ENCODE data around the gene DAZAP1. TPM values are rescaled to one million over a fixed set of nuclear protein-coding genes. Genes with fewer than 3 reads are reported as not detected.
"Not testable (repeated sequence)": the region's sequence is repeated elsewhere in the genome, so short reads cannot be mapped to it uniquely, and the experiment has no call there.

The DAZAP1 gene
- total RNA-seq, 2 donors from 2014 or later: 82.1 to 106 TPM

GRCh38 chr19:1474765-1475351 lies 67.5 kb downstream of the DAZAP1 start:
- DNase-seq: no peak

GRCh38 chr19:1475751-1476437 lies 68.5 kb downstream of the DAZAP1 start:
- intact Hi-C loops (cut with DNase I, micrococcal nuclease): no loop called here
- ATAC-seq: no peak
- no peak for DNase-seq

More at GRCh38 chr19:1474765-1475351, 67.5 kb downstream of the DAZAP1 start:
- ATAC-seq: no peak
- intact Hi-C loops (cut with DNase I, micrococcal nuclease): no loop called here

DNA sequence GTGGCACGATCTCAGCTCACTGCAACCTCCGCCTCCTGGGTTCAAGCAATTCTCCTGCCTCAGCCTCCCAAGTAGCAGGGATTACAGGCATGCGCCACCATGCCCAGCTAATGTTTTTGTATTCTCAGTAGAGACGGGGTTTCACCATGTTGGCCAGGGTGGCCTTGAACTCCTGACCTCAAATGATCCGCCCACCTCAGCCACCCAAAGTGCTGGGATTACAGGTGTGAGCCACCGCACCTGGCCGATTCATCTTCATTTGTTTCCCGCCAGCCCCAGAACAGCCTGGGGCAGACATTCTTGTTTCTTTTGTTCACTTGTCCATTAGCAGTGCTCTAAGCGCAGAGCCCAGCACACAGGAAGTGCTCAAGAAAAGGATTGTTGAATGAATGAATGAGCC lies 69.7 kb downstream of the DAZAP1 start:
- ATAC-seq; intact Hi-C loops (cut with DNase I, micrococcal nuclease); DNase-seq: not testable (repeated sequence)

DNA sequence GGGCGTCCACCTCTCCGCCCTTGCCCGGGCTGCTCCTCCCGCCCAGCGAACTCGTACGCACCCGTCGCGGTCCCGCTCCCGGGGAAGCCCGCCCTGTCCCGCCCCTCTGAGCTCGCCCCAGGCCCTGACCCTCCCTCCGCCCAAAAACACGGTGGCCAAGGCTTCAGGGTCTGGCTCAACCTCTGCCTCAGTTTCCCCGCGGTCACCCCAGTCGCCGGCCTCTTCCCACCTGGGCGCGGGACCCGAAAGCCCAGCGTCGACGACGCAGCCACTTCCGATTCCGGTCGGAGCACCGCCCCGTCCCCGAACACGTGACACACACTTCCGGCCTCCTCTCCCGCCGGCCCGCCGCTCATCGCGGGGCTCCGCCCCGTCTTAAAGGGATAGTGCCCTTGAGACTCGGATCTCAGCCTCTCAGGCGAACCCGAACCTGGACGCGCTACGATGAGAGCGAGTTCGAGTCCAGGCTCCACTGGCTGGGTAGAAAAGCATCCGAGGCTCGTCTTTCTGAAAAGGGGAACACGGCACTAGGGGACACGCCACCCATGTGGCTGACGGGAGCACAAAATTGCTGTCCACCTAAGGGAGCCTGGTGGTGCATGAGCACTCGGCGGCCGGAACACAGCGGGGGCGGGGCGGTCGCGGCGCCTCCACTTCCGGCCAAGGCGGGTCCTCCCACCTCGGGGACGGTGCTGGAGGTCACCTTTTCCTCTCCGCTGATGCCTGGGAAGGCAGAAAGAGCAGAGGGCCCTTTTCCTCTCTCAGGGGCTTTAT lies 71.7 kb downstream of the DAZAP1 start, which contains the start of gene C19orf25:
C19orf25 (minus strand) TSS at position 282 of the 774 bp plus-strand sequence. CDS start 312 bp downstream, outside the sequence.
- DNase-seq (peak; percentile 96 to 97), ATAC-seq (peak; percentile 96)
- intact Hi-C loops (cut with DNase I, micrococcal nuclease): no loop called here

DNA sequence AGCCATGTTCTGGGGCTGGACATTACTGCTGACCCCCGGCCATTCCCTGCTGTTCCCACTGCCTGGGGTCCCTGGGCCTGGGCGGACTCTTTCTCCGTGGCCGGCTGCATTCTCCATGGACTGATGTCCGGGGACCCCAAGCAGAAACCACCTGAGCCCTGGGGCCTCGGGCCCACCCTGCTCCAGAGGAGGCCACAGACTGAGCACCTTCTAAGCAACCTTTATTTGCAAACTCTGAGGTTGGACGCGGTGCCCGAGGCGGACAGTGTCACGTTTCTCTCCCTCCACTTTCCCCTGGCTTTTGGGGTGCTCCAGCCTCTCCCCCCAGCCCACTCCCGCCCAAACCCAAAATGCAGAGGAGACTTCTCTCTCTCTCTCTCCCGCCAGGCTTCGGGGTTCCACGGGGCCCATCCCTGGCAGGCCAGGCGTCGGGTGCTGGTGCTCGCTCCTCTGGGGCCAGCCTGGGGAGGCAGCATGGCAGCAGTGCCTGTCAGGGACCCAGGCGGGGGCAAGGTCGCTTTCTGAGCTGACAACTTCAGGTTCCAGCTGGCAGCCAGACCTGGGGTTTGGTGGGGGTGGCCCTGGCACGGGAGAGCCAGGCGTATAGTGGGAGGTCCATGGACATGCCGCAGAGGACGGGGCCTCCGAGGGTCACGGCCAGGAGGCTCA lies 74.0 kb downstream of the DAZAP1 start:
- intact Hi-C loops (cut with DNase I, micrococcal nuclease): no loop called here
- ATAC-seq: no peak

DNA sequence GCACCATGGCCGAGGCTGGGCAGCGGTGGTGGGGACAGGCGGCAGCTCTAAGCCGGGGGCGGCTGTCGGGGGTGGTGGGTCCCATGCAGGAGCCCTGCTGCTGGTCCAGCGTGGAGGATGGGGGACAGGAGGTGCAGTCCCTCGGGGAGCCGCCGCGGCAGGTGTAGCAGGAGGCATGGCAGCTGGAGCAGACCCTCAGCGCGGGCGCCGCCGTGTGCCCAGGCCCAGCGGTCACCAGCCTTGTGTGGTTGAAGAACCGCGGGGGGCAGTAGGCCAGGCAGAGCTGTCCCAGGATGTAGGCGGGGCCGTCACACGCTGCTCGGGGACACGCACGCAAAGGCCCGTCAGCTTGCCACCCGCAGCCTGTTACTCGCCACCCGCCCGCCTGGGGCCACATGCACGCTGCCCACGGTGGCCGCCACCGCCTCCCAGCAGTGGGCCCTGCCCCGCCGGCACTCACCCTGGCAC lies 74.5 kb downstream of the DAZAP1 start:
- intact Hi-C loops (cut with DNase I, micrococcal nuclease): no loop called here
- no peak for ATAC-seq
- DNase-seq: peak in 1 of 2 donors; percentile 11

More for the DNA sequence above, 74.0 kb downstream of the DAZAP1 start:
- no peak for DNase-seq

- DNase-seq (peak in 1 of 2 donors; percentile 10), ATAC-seq (no peak)
- intact Hi-C loops (cut with DNase I, micrococcal nuclease): no loop called here
Measured at GRCh38 chr19:1482361-1483130, 75.2 kb downstream of the DAZAP1 start.

DNA sequence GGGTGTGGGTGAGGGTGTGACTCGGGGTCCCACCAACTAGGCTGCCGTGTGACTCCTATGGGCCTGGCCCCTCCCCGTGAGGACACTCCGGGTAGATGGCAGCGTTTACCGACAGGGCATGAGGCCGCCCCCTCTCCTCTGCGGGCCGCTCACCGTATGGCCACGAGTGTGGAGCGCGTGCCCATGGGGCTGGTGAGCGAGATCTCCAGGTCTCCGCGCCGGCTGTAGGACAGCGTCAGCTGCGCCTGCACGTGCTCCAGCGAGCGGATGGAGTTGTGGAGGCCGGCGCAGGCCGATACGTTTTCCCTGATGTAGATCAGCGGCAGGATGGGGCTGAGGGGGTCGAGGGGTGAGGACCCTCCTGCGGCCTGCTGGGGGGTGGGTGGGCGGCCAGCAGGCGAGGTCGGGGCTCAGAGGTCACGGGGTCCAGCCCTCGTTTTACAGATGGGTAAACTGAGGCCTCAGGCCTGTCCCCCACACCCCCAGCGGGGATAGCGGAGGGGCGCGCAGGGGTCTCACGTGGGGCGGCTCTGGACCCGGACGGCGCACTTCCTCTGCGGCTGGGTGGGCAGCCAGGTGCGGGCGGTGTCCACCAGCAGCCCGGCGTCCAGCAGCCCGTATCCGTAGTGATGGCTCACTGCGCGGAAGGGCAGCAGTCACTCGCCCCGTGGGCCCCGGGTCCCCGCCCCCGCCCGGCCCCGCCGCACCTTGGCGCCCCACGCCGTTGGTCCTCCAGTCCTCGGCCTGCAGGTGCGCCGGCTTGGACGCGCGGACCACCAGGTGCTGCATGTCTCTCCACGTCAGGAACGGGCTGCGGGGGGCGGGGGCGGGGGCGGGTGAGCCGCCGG lies 76.0 kb downstream of the DAZAP1 start:
- ATAC-seq (no peak), DNase-seq (no peak)
- intact Hi-C loops (cut with DNase I, micrococcal nuclease): no loop called here

DNA sequence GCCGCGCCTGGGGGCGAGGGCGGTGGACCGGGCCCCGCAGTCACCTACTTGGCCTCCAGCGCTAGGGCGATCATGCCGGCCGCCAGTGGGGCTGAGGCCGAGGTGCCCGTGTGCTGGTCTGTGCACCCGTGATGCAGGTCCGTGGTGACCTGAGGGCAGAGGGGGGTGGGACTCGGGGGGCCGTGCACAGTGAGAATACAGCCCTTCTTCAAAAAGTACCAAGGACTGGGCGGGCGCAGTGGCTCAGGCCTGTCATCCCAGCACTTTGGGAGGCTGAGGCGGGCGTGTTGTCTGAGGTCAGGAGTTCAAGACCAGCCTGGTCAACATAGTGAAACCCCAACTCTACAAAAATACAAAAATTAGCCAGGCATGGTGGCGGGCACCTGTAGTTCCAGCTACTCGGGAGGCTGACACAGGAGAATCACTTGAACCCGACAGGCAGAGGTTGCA lies 76.6 kb downstream of the DAZAP1 start:
- DNase-seq (no peak), ATAC-seq (no peak)
- intact Hi-C loops (cut with DNase I, micrococcal nuclease): no loop called here

Other genes starting within 250 kb of the DAZAP1 start
- 10 to 100 TPM; 58.6 to 71.9 TPM for gene SBNO2, start 233.3 kb upstream of the DAZAP1 start, total RNA-seq
- gene STK11, start 201.8 kb upstream of the DAZAP1 start, total RNA-seq: 10 to 100 TPM; 71.8 to 91.8 TPM
- gene CBARP, start 169.6 kb upstream of the DAZAP1 start, total RNA-seq: under 1 TPM; 0.21 to 0.50 TPM
- 100 to 1,000 TPM; 341 to 530 TPM for gene ATP5F1D, start 165.8 kb upstream of the DAZAP1 start, total RNA-seq
- 100 to 1,000 TPM; 202 to 276 TPM for gene MIDN, start 159.0 kb upstream of the DAZAP1 start, total RNA-seq
- gene CIRBP, start 138.3 kb upstream of the DAZAP1 start, total RNA-seq: 100 to 1,000 TPM; 220 to 267 TPM
- gene FAM174C, start 132.1 kb upstream of the DAZAP1 start, total RNA-seq: 10 to 100 TPM; 43.7 to 48.9 TPM
- gene EFNA2, start 121.7 kb upstream of the DAZAP1 start, total RNA-seq: 10 to 100 TPM; 83.8 to 85.4 TPM
- gene NDUFS7, start 23.7 kb upstream of the DAZAP1 start, total RNA-seq: 100 to 1,000 TPM; 141 to 178 TPM
- gene GAMT, start 6.0 kb upstream of the DAZAP1 start, total RNA-seq: 1 to 10 TPM; 2.3 to 2.5 TPM
- 100 to 1,000 TPM; 908 to 922 TPM for gene RPS15, start 30.8 kb downstream of the DAZAP1 start, total RNA-seq
- gene APC2, start 42.5 kb downstream of the DAZAP1 start, total RNA-seq: under 1 TPM; 0.18 to 0.56 TPM
- gene C19orf25, start 71.6 kb downstream of the DAZAP1 start, total RNA-seq: 10 to 100 TPM; 34.2 to 35.7 TPM
- gene PCSK4, start 82.8 kb downstream of the DAZAP1 start, total RNA-seq: 1 to 10 TPM; 3.2 to 4.6 TPM
- gene REEP6, start 83.6 kb downstream of the DAZAP1 start, total RNA-seq: 1 to 10 TPM; 3.5 to 4.1 TPM
- 1 to 10 TPM; 2.0 to 5.4 TPM for gene ADAMTSL5, start 105.4 kb downstream of the DAZAP1 start, total RNA-seq
- not detected for gene PLK5, start 116.5 kb downstream of the DAZAP1 start, total RNA-seq
- gene MEX3D, start 160.7 kb downstream of the DAZAP1 start, total RNA-seq: 10 to 100 TPM; 22.3 to 24.8 TPM
- 10 to 100 TPM; 47.7 to 57.5 TPM for gene MBD3, start 185.3 kb downstream of the DAZAP1 start, total RNA-seq
- 100 to 1,000 TPM; 337 to 359 TPM for gene UQCR11, start 197.9 kb downstream of the DAZAP1 start, total RNA-seq
- gene TCF3, start 245.0 kb downstream of the DAZAP1 start, total RNA-seq: 10 to 100 TPM; 64.1 to 64.7 TPM

All from left colon (tissue), 2 donors.